GM10266 (cell line): ENCODE measurements around the gene TMEM171.

Source experiments
- DNase-seq: peaks from one replicate; pipeline ENCODE4 v3.0.0; 2012; ENCODE audit errors: extremely low spot score
- TF ChIP-seq, protein P1 (sequence below): IDR thresholded peaks from 2 replicates; pipeline ENCODE4 v1.5.1; 2012; ENCODE audit warnings: mild to moderate bottlenecking, low read depth; ENCODE audit not compliant: control insufficient read depth, insufficient read depth; ENCODE audit errors: missing control alignments

The TMEM171 gene

GRCh38 chr5:73120222-73121118, at the start of gene TMEM171:
Gene TMEM171, plus strand, starts transcription at chr5:73120575. Its CDS starts 2,799 bp downstream, at chr5:73123374.
- no peak for DNase-seq
- TF ChIP-seq, protein P1, sequence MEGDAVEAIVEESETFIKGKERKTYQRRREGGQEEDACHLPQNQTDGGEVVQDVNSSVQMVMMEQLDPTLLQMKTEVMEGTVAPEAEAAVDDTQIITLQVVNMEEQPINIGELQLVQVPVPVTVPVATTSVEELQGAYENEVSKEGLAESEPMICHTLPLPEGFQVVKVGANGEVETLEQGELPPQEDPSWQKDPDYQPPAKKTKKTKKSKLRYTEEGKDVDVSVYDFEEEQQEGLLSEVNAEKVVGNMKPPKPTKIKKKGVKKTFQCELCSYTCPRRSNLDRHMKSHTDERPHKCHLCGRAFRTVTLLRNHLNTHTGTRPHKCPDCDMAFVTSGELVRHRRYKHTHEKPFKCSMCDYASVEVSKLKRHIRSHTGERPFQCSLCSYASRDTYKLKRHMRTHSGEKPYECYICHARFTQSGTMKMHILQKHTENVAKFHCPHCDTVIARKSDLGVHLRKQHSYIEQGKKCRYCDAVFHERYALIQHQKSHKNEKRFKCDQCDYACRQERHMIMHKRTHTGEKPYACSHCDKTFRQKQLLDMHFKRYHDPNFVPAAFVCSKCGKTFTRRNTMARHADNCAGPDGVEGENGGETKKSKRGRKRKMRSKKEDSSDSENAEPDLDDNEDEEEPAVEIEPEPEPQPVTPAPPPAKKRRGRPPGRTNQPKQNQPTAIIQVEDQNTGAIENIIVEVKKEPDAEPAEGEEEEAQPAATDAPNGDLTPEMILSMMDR, result no peak

DNA sequence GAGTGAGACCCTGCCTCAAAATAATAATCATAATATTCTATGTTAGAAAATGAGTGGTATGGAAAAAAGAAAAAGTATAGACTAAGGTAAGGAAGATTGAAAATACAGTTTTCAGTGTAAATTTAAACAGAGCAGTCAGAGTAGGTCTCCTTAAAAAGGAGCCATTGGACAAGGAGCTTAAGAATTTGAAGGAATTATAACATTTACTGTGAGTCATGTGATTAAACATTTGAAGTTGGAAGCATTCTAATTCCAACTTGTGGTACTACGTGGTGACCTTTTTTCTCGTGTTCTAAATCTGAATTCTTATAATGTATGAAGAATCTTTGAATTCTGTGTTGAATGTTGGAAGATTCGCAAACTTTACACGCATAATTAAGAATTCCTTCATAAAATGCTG, 39.3 kb upstream of the TMEM171 start:
- TF ChIP-seq, protein P1, result no peak
- DNase-seq, result no peak

DNA sequence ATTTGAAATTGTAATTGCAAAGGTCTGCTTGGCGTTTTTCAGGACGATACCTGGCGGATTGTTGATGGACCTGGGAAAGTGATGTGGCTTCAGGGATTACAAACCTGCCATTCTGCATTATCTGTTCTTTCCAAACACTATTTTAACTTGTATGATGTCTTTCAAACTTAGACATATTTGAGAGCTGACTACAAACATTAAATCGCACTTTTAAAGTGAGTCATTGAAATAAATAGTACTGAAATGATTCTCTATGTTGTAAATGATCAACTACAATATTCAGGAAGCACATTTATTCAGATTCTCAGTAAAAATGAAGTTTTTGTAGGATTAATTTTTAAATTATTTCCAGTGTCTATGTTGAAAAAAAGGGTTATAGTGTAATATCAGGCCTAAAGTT, 32.3 kb upstream of the TMEM171 start:
- no peak for DNase-seq
- TF ChIP-seq, protein P1, result no peak

GRCh38 chr5:73093943-73094342, 26.4 kb upstream of the TMEM171 start:
- TF ChIP-seq, protein P1, result no peak
- DNase-seq, result no peak

- TF ChIP-seq, protein P1, result no peak
- DNase-seq, result no peak
These were observed 26.0 kb upstream of the TMEM171 start for GRCh38 chr5:73094415-73094814.

GRCh38 chr5:73095564-73096238, 24.7 kb upstream of the TMEM171 start:
- TF ChIP-seq, protein P1, result no peak
- no peak for DNase-seq

DNA sequence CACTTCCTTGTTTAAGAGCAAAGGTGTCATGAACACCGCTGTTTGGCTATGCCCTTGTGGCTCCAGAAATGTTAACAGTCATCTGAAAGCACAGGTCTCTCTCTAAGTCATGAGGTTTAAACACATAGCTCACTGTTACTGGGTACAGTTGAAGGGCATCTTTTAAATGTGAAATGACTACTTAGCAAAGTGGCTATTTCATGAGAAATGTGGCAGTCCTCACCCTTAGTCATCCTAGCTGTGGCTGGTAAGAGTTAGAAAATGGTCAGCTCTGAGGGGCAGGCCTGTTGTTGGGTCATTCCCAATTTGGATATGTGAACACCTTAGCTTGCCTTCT, 24.2 kb upstream of the TMEM171 start:
- no peak for DNase-seq
- TF ChIP-seq, protein P1, result no peak
